Mesenchymal stem cell (in vitro differentiated cells and primary cell): ENCODE results near the gene ANKS1A.

Experiments used
- DNase-seq: peaks from one replicate; pipeline ENCODE4 v3.0.0-alpha.2; 2013
- H2AFZ ChIP-seq: one replicate; pipeline ENCODE4 v1.6.1; 2013; ENCODE audit warnings: low read depth, mild to moderate bottlenecking, control low read depth, inconsistent platforms, low read length, moderate library complexity
- H2AK5ac ChIP-seq: 2 replicates; pipeline ENCODE4 v1.6.1; 2013; ENCODE audit warnings: low read length, moderate library complexity, mild to moderate bottlenecking, inconsistent platforms; ENCODE audit not compliant: severe bottlenecking
- H2BK120ac ChIP-seq: one replicate; pipeline ENCODE4 v1.6.1; 2013; ENCODE audit warnings: low read depth, mild to moderate bottlenecking, inconsistent platforms, low read length, moderate library complexity
- H2BK12ac ChIP-seq, 2 experiments: one replicate each; pipeline ENCODE4 v1.6.1; 2013; ENCODE audit warnings: inconsistent platforms in 2 of 2, low read length in 2 of 2, mild to moderate bottlenecking in 2 of 2, moderate library complexity in 2 of 2, control low read depth in 1 of 2
- H2BK15ac ChIP-seq: one replicate; pipeline ENCODE4 v1.6.1; 2013; ENCODE audit warnings: mild to moderate bottlenecking, low read depth, inconsistent platforms; ENCODE audit not compliant: poor library complexity, severe bottlenecking
- H2BK5ac ChIP-seq: 2 replicates; pipeline ENCODE4 v1.6.1; 2013; ENCODE audit warnings: low read depth, mild to moderate bottlenecking, low read length, control low read depth, inconsistent platforms; ENCODE audit not compliant: poor library complexity, severe bottlenecking
- H3K14ac ChIP-seq, 2 experiments: one replicate each; pipeline ENCODE4 v1.6.1; 2013; ENCODE audit warnings: inconsistent platforms in 2 of 2, low read length in 2 of 2, control low read depth in 1 of 2, mild to moderate bottlenecking in 1 of 2, moderate library complexity in 1 of 2
- H3K18ac ChIP-seq, 2 experiments: one replicate each; pipeline ENCODE4 v1.6.1; 2013; ENCODE audit warnings: inconsistent platforms in 2 of 2, low read length in 2 of 2, control low read depth in 1 of 2, low read depth in 1 of 2, mild to moderate bottlenecking in 1 of 2
- H3K23ac ChIP-seq, 2 experiments: one replicate each; pipeline ENCODE4 v1.6.1; 2013; ENCODE audit warnings: inconsistent platforms in 2 of 2, low read length in 2 of 2, mild to moderate bottlenecking in 2 of 2, moderate library complexity in 2 of 2, control low read depth in 1 of 2
- H3K27ac ChIP-seq: 2 replicates; pipeline ENCODE4 v1.5.1; 2013; ENCODE audit warnings: mild to moderate bottlenecking, moderate library complexity, low read length, control low read depth, inconsistent platforms; ENCODE audit not compliant: poor library complexity, severe bottlenecking
- H3K27me3 ChIP-seq, 2 experiments: 2 replicates each; pipeline versions ENCODE4 v1.6.1 to v1.7.0; 2013; ENCODE audit warnings: low read length in 2 of 2, mild to moderate bottlenecking in 2 of 2, moderate library complexity in 2 of 2, control low read depth in 1 of 2, inconsistent platforms in 1 of 2; ENCODE audit not compliant: control insufficient read depth in 1 of 2, insufficient read depth in 1 of 2
- H3K36me3 ChIP-seq, 2 experiments: 2 replicates each; pipeline versions ENCODE4 v1.6.1 to v1.7.0; 2013; ENCODE audit warnings: low read length in 2 of 2, control low read depth in 1 of 2, inconsistent platforms in 1 of 2, low read depth in 1 of 2, mild to moderate bottlenecking in 1 of 2; ENCODE audit not compliant: insufficient read depth in 2 of 2, control insufficient read depth in 1 of 2
- H3K4ac ChIP-seq, 2 experiments: one replicate each; pipeline ENCODE4 v1.6.1; 2013; ENCODE audit warnings: inconsistent platforms in 2 of 2, low read length in 2 of 2, mild to moderate bottlenecking in 2 of 2, moderate library complexity in 2 of 2, control low read depth in 1 of 2, low read depth in 1 of 2
- H3K4me1 ChIP-seq: 2 replicates; pipeline ENCODE4 v1.6.1; 2013; ENCODE audit warnings: low read depth, low read length, control low read depth; ENCODE audit not compliant: control insufficient read depth, insufficient read depth
- H3K4me2 ChIP-seq: 2 replicates; pipeline ENCODE4 v1.6.1; 2013; ENCODE audit warnings: low read length, mild to moderate bottlenecking, inconsistent platforms; ENCODE audit not compliant: poor library complexity, severe bottlenecking
- H3K4me3 ChIP-seq, 2 experiments: 2 replicates each; pipeline versions ENCODE4 v1.5.1 to v1.7.0; 2013; ENCODE audit warnings: low read length in 2 of 2, mild to moderate bottlenecking in 2 of 2, control low read depth in 1 of 2, low read depth in 1 of 2; ENCODE audit not compliant: insufficient read depth in 1 of 2
- H3K79me1 ChIP-seq: replicated peaks from 2 replicates; pipeline ENCODE4 v1.6.1; 2013; ENCODE audit warnings: mild to moderate bottlenecking, control low read depth, low read length, inconsistent platforms; ENCODE audit not compliant: poor library complexity, severe bottlenecking
- H3K9ac ChIP-seq: 2 replicates; pipeline ENCODE4 v1.7.0; 2013; ENCODE audit warnings: mild to moderate bottlenecking, low read length, moderate library complexity
- H3K9me3 ChIP-seq: 2 replicates; pipeline ENCODE4 v1.7.0; 2013; ENCODE audit warnings: mild to moderate bottlenecking, low read length; ENCODE audit not compliant: control insufficient read depth
- H4K8ac ChIP-seq: one replicate; pipeline ENCODE4 v1.6.1; 2013; ENCODE audit warnings: inconsistent platforms, mild to moderate bottlenecking, low read length, moderate library complexity
- H4K91ac ChIP-seq: one replicate; pipeline ENCODE4 v1.6.1; 2013; ENCODE audit warnings: mild to moderate bottlenecking, low read length, inconsistent platforms
- WGBS: methylation state at CpG from one replicate; pipeline ENCODE4 v1.1.7; 2013; ENCODE audit warnings: mixed read lengths; 5-methylcytosine and 5-hydroxymethylcytosine counted together

ANKS1A gene

GRCh38 chr6:35086636-35087360 lies 197.7 kb downstream of the ANKS1A start:
- Histone ChIP-seq H3K9ac (no peak overlapping the region), H3K27ac (no peak overlapping the region), H2BK120ac (no peak overlapping the region), H3K4ac (no peak overlapping the region), H3K4me2 (no peak overlapping the region), H3K9me3 (no peaks in the 10 kb centered on the region), H3K14ac (no peak overlapping the region), H2BK15ac (no peak overlapping the region), H3K18ac (no peak overlapping the region), H3K4me3 (no peak overlapping the region), H3K36me3 (peaks cover 68 to 73% of the 10 kb centered on the region in 2 experiments), H3K23ac (no peak overlapping the region), H2BK5ac (no peak overlapping the region), H2BK12ac (no peak overlapping the region), H3K79me1 (no peaks in the 10 kb centered on the region), H4K91ac (no peak overlapping the region), H2AFZ (no peak overlapping the region), H3K4me1 (peaks cover 37% of the 10 kb centered on the region), H4K8ac (no peak overlapping the region), H3K27me3 (no peaks in the 10 kb centered on the region), H2AK5ac (no peak overlapping the region)
- WGBS: 96% methylated on average over 10 of the region's 12 CpGs
- no peak for DNase-seq

DNA sequence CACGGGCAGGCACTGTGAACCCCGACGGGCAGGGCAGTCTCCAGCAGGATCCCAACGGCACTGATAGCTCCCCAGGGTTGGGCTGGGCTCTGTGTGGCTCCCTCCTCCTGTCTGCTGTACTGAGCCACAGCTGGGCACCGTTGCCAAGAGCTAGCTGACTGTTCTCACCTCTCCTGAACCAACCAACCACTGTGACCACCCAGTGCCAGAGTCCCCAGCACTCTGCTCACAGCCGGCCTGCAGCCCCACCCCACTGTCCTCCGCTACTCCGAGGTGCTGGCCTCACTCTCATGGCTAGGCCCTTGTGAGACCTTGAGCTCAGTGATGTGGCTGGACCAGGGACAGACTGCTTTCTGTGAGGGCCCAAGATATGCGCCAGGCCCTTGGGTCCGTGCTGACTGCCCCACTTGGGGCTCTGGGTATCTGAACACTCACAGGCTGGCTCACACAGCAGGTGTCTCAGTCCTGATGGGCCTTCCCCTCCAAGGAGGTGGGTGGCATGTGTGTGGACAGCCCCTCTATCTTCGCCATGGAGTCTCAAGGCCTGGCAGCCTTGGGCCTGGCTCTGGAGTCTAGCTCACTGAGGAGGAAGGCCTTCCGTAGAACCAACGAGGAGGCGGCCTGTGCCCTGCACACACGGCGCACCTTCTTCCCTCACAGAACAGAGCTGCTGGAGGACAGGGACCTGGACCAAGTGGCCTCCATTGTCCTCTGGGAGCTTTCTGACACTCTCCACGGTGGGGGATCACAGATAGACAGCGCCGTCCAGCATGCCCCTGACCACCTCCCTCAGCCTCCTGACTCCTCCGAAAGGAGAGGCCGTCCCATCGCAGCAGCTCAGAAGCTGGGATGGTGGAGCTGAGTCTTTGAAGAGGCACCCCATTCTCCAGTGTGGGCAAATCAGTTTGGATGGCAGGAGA lies 198.6 kb downstream of the ANKS1A start:
- Histone ChIP-seq H2BK12ac (no peak overlapping the region), H3K4me1 (peaks cover 36% of the 10 kb centered on the region), H3K9ac (no peak overlapping the region), H3K14ac (no peak overlapping the region), H4K8ac (no peak overlapping the region), H3K36me3 (peaks cover 60 to 70% of the 10 kb centered on the region in 2 experiments), H4K91ac (no peak overlapping the region), H3K4me3 (no peak overlapping the region), H2AFZ (no peak overlapping the region), H2BK15ac (no peak overlapping the region), H3K18ac (no peak overlapping the region), H3K23ac (no peak overlapping the region), H3K4ac (no peak overlapping the region), H2AK5ac (no peak overlapping the region), H3K9me3 (no peaks in the 10 kb centered on the region), H3K27ac (no peak overlapping the region), H2BK5ac (no peak overlapping the region), H3K27me3 (no peaks in the 10 kb centered on the region), H3K79me1 (no peaks in the 10 kb centered on the region), H3K4me2 (no peak overlapping the region), H2BK120ac (no peak overlapping the region)
- WGBS: 98% methylated on average over 22 of the region's 22 CpGs
- DNase-seq: no peak

DNA sequence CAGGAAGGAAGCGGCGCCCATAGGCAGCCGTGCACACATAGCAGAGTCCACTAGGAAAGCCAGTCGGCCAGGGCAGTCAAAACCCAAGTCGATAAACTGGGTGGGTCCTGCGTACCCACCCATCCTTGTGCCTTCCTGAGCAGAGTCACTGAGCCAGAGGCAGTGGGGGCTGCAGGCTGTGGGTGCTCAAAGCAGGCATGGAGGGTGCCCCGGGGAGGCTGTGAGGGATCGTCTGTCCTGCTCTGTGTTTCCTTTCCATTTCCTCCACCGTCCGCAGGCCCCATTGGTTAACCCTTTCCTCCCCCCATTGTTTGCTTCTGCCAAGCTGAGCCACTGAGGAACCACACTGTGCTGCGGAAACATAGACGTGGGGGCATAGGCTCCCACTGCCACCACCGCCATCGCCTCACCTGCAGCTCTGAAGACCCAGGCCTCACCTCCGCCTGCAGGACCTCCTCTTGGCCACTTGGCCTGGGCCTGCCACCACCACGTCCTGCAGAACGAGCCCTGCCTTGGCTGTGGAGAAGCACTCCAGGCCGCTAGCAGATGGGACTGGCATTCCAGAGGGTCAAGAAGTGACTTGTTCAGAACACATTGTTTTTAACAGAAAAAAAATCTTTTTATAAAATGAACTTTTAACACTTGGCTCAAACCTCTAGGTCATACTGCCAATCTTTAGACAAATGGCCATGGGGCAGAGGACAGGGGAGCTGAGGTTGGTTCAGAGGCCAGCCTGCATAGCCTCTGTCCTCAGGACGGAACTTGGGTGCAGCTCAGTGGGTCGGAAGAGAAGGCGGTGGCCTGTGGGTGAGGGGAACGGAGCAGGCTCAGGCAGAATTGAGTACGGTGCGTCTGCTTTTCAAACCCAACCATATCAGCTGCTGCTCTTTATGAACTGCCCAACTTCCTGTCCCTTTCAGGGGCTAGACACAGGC lies 199.5 kb downstream of the ANKS1A start:
- H3K14ac ChIP-seq: no peak overlapping the region
- H2AK5ac ChIP-seq: peak overlapping the region; percentile 34
- no peak overlapping the region for H3K27ac ChIP-seq
- no peaks in the 10 kb centered on the region for H3K79me1 ChIP-seq
- H2BK12ac ChIP-seq: no peak overlapping the region
- no peaks in the 10 kb centered on the region for H3K27me3 ChIP-seq
- H3K4me1 ChIP-seq: peaks cover 33% of the 10 kb centered on the region
- H2BK120ac ChIP-seq: no peak overlapping the region
- no peak overlapping the region for H3K23ac ChIP-seq
- H3K4me2 ChIP-seq: no peak overlapping the region
- no peak overlapping the region for H2AFZ ChIP-seq
- H4K8ac ChIP-seq: no peak overlapping the region
- peak overlapping the region; percentile 35 for H2BK15ac ChIP-seq
- no peak overlapping the region for H3K9ac ChIP-seq
- no peaks in the 10 kb centered on the region for H3K9me3 ChIP-seq
- peaks cover 51 to 61% of the 10 kb centered on the region in 2 experiments for H3K36me3 ChIP-seq
- no peak overlapping the region for H2BK5ac ChIP-seq
- 88% methylated on average over 18 of the region's 24 CpGs for WGBS
- H3K4me3 ChIP-seq: no peak overlapping the region
- H3K18ac ChIP-seq: no peak overlapping the region
- DNase-seq: no peak
- H4K91ac ChIP-seq: no peak overlapping the region
- H3K4ac ChIP-seq: no peak overlapping the region
